Psoas muscle (tissue), 8 donors: ENCODE results near the gene CAPN1. TPM values are rescaled to one million over a fixed set of nuclear protein-coding genes. Genes with fewer than 3 reads are reported as not detected.
"Not testable (repeated sequence)": the region's sequence is repeated elsewhere in the genome, so short reads cannot be mapped to it uniquely, and the experiment has no call there.

Experiments
- ATAC-seq, 4 donors: fragments of 200-7000 bp; cut with Tn5 transposase; one replicate each; pipeline ENCODE4 v1.9.1; 2020; ENCODE audit warnings: moderate library complexity in 3 of 4, mild to moderate bottlenecking in 2 of 4
- DNase-seq, 2 donors: peaks; one replicate each; pipeline ENCODE4 v3.0.0-alpha.2; 2020
- H3K27ac ChIP-seq: fragments of 200-600 bp; one replicate; pipeline ENCODE4 v1.8.0; 2022
- H3K27me3 ChIP-seq, 3 donors: fragments of 200-600 bp in 1 of 3; one replicate each; pipeline versions ENCODE4 v1.6.1 to v1.8.0; 2013 to 2022; ENCODE audit warnings: low read length in 2 of 3, mild to moderate bottlenecking in 2 of 3, moderate library complexity in 1 of 3; ENCODE audit not compliant: insufficient read depth in 3 of 3
- H3K36me3 ChIP-seq, 2 donors: fragments of 200-600 bp in 1 of 2; one replicate each; pipeline versions ENCODE4 v1.6.1 to v1.8.0; 2013 to 2022; ENCODE audit warnings: low read depth in 1 of 2, mild to moderate bottlenecking in 1 of 2, moderate library complexity in 1 of 2; ENCODE audit not compliant: insufficient read depth in 1 of 2
- H3K4me1 ChIP-seq: fragments of 200-600 bp; one replicate; pipeline ENCODE4 v1.8.0; 2022
- H3K4me3 ChIP-seq: fragments of 200-600 bp; one replicate; pipeline ENCODE4 v1.8.0; 2022; ENCODE audit warnings: mild to moderate bottlenecking
- H3K9me3 ChIP-seq: fragments of 200-600 bp; one replicate; pipeline ENCODE4 v1.8.0; 2022
- CTCF ChIP-seq: fragments of 200-600 bp; IDR thresholded peaks from one replicate; pipeline ENCODE4 v1.8.0; 2022; ENCODE audit warnings: antibody characterized with exemption
- WGBS, 3 donors: extraction: QIAGEN DNeasy Blood & Tissue Kit; methylation state at CpG; one replicate each; pipeline versions ENCODE4 v1.1.6 to v1.1.7; 2013; 5-methylcytosine and 5-hydroxymethylcytosine counted together
- intact Hi-C, 2 donors: fragments of 100-400 bp; cut with DNase I; formaldehyde crosslinking; loops; one replicate each; pipeline versions ENCODE4 v1.11.0 to v1.14.2; 2022
- polyA plus RNA-seq, 3 donors: library from polyadenylated mRNA; stranded (reverse); fragments of 200-250 nt; gene quantifications; one replicate each; pipeline ENCODE4 v1.2.3, GENCODE V29; 2013
- total RNA-seq, 4 donors: library from RNA; stranded (reverse); fragmentation: NEBNext Ultra II Directional in 2 of 4; extraction: Animal tissue kit (Norgen Biotek cat#: 25700) in 2 of 4; gene quantifications; one replicate each; pipeline versions ENCODE4 v1.2.1 to v1.2.4, GENCODE V29; 2021 to 2023
- donor health status: healthy with polysubstance abuse.
- donor health status: DM: no; HTN: no; CAD: no; lungs with moderate emphysema.
- donor health status: Bipolar disorder and iron deficiency.
- donor health status: healthy.
- donor health status: DM: yes; HTN: yes; CAD: no.
- donor health status: DM: no; HTN: no; CAD: no.
- donor health status: DM: no; HTN: no; CAD: no.
- donor health status: DM: yes; HTN: yes; CAD: no.

Gene CAPN1
- total and polyA plus RNA-seq, 7 donors: 65.7 to 105 (median 83.2) TPM

GRCh38 chr11:65241134-65241533 lies 59.4 kb downstream of the CAPN1 start:
- TF ChIP-seq CTCF: no peak
- 68 to 78% (median 73%) methylated on average over 5 of the region's 5 CpGs for WGBS, 3 donors

DNA sequence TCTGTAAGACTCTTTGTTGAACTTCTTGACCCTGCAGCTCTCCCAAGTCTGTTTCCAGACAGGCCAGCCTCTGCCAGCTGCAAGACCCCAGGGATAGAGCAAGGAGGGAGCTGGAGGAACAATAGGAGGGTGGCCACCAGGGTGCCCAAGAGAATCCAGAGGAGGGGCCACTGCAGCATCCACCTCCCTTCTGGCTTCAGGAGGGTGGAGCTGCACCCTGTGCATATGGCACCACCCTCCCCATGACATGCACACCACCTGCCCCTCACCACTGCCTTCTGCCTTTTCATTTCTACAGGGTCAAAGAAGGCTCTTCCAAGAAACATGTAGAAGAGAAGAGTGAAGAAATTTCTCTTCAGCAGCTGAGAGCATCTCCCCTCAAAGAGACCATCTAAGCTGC lies 60.0 kb downstream of the CAPN1 start:
- H3K4me3 ChIP-seq: no peak overlapping the region
- TF ChIP-seq CTCF: no peak
- DNase-seq: no peak
- no peaks in the 10 kb centered on the region for H3K9me3 ChIP-seq
- H3K4me1 ChIP-seq: no peaks in the 10 kb centered on the region
- no peak for ATAC-seq
- H3K27ac ChIP-seq: no peak overlapping the region
- H3K27me3 ChIP-seq: no peaks in the 10 kb centered on the region
- no peaks in the 10 kb centered on the region for H3K36me3 ChIP-seq
- intact Hi-C loops: no loop called here

More at GRCh38 chr11:65241134-65241533, 59.4 kb downstream of the CAPN1 start:
- Histone ChIP-seq H3K4me3 (no peak overlapping the region), H3K36me3 (no peaks in the 10 kb centered on the region), H3K27ac (no peak overlapping the region), H3K27me3 (no peaks in the 10 kb centered on the region), H3K9me3 (no peaks in the 10 kb centered on the region), H3K4me1 (no peaks in the 10 kb centered on the region)
- DNase-seq (no peak), ATAC-seq (no peak)
- intact Hi-C loops: no loop called here

GRCh38 chr11:65242389-65242788 lies 60.7 kb downstream of the CAPN1 start:
- Histone ChIP-seq H3K4me1 (no peaks in the 10 kb centered on the region), H3K27me3 (no peaks in the 10 kb centered on the region), H3K4me3 (no peak overlapping the region), H3K9me3 (no peaks in the 10 kb centered on the region), H3K36me3 (no peaks in the 10 kb centered on the region), H3K27ac (no peak overlapping the region)
- whole genome bisulfite sequencing, 3 donors: 77 to 84% (median 83%) methylated on average over 6 of the region's 6 CpGs
- no peak for DNase-seq
- ATAC-seq: no peak
- TF ChIP-seq CTCF: no peak
- intact Hi-C loops: no loop called here

GRCh38 chr11:65243797-65244196 lies 62.1 kb downstream of the CAPN1 start:
- no peaks in the 10 kb centered on the region for H3K27me3 ChIP-seq
- no peak for ATAC-seq
- TF ChIP-seq CTCF: no peak
- intact Hi-C loops: no loop called here
- no peak overlapping the region for H3K27ac ChIP-seq
- 40 to 55% (median 43%) methylated on average over 4 of the region's 4 CpGs for WGBS, 3 donors
- no peaks in the 10 kb centered on the region for H3K36me3 ChIP-seq
- no peak for DNase-seq
- H3K4me1 ChIP-seq: no peaks in the 10 kb centered on the region
- H3K4me3 ChIP-seq: no peak overlapping the region
- H3K9me3 ChIP-seq: no peaks in the 10 kb centered on the region

- DNase-seq, H3K4me1 ChIP-seq, H3K27ac ChIP-seq, H3K27me3 ChIP-seq, H3K9me3 ChIP-seq, H3K36me3 ChIP-seq, H3K4me3 ChIP-seq, ATAC-seq, intact Hi-C loops: not testable (repeated sequence)
- 91 to 93% (median 92%) methylated on average over 4 to 8 of the region's 8 CpGs for WGBS, 3 donors
Observed at GRCh38 chr11:65245046-65245445, 63.3 kb downstream of the CAPN1 start.
